Astrocyte of the spinal cord (primary cell): ENCODE data around the gene CUL5.

Source experiments
- DNase-seq: peaks from one replicate; pipeline ENCODE4 v3.0.0; 2011; ENCODE audit warnings: low read depth, low spot score
- H3K4me3 ChIP-seq: 2 replicates; pipeline ENCODE4 v1.5.1; 2011; ENCODE audit warnings: low read depth, mild to moderate bottlenecking, low read length, moderate library complexity
- in situ Hi-C: cut with HindIII; loops from 2 replicates; pipeline ENCODE4 v1.10.0; 2017; ENCODE audit warnings: low sequenced_read_pairs
- TF ChIP-seq, protein P1 (sequence below): IDR thresholded peaks from 2 replicates; pipeline ENCODE4 v1.5.1; 2012; ENCODE audit warnings: low read depth, mild to moderate bottlenecking, low read length, inconsistent platforms

CUL5 gene

DNA sequence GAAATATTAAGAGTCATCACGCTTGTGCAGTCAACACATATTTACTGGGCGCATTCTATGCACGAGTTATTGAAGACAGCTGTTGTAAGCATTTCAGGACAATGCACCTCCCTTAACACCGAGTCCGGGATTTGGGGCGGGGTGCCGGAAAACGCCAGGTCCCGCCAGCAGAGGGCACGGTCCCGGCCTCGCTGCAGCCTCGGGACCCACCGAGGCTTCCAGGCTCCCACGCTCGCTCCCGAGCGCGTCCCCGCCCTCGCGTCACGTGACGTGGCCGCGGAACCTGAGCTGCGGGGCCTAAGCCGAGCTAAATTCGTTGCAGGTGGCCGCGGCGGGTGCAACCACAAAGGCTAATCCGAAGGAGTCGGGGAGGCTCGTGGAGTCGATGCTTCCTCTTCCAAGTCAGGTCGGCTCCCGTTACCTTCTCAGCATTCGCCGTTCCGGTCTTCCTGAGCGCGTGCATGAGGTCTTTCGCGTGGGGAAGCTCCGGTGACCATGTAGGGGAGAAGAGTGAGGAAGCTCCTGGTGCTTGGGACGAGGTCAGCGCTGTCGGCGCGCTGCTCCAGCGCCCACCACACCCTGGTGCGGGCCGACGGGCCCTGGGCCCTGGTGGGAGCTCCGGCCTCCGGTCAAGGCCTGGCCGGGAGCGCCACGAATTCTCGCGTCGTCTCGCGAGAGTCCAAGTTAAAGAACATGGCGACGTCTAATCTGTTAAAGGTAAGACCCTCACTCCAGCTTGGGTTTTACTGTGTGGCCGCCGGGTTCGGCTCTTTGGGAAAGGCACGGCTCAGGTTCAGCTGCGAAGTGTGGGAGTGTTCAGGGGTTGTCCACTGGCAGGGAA lies at the start of gene CUL5:
Gene CUL5 (plus strand): TSS at position 243 of the 841 bp plus-strand sequence. CDS start 451 bp downstream, at position 694.
- peak; percentile 94 for DNase-seq
- in situ Hi-C loops = no loop called here
- TF ChIP-seq, protein P1, sequence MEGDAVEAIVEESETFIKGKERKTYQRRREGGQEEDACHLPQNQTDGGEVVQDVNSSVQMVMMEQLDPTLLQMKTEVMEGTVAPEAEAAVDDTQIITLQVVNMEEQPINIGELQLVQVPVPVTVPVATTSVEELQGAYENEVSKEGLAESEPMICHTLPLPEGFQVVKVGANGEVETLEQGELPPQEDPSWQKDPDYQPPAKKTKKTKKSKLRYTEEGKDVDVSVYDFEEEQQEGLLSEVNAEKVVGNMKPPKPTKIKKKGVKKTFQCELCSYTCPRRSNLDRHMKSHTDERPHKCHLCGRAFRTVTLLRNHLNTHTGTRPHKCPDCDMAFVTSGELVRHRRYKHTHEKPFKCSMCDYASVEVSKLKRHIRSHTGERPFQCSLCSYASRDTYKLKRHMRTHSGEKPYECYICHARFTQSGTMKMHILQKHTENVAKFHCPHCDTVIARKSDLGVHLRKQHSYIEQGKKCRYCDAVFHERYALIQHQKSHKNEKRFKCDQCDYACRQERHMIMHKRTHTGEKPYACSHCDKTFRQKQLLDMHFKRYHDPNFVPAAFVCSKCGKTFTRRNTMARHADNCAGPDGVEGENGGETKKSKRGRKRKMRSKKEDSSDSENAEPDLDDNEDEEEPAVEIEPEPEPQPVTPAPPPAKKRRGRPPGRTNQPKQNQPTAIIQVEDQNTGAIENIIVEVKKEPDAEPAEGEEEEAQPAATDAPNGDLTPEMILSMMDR = peak; percentile 85
- peak within 1 kb of the TSS; percentile 93 for H3K4me3 ChIP-seq

DNA sequence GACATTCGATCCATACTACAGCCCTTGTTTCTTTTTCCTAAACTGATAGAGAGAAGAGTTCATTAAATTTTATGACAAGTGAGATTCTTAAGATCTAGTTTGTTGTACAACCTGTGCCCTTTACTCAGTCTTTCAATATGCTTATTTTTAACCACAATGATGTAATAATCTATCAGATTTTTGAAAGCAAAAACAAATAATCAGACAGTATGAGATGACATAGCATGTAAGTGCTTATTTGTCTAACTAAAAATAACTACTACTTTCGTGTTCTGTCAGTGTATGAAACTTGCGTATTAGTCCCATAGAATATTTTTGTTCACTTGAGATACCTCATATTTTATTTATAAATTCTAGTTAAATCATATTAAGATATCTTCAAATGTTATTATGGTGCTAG lies 47.2 kb upstream of the CUL5 start:
- TF ChIP-seq, protein P1 = no peak
- no peak overlapping the region for H3K4me3 ChIP-seq
- in situ Hi-C loops = no loop called here
- DNase-seq = no peak

DNA sequence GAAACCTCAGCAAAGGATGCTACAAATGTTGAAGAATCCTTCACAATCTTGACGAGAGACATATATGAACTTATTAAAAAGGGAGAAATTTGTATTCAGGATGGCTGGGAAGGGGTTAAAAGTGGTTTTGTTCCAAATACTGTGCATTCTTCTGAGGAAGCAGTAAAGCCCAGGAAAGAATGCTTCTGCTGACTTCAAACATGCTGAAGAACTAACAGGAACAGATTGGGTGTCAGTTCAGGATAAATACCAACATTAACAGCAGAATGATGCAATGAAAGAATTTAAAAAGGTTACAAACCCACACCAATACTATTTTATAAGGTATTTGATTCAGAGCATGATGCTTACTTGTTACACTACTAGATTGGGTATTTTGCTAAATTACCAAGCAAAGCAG lies 46.5 kb upstream of the CUL5 start:
- H3K4me3 ChIP-seq = no peak overlapping the region
- in situ Hi-C loops = no loop called here
- DNase-seq = no peak
- TF ChIP-seq, protein P1 = no peak

DNA sequence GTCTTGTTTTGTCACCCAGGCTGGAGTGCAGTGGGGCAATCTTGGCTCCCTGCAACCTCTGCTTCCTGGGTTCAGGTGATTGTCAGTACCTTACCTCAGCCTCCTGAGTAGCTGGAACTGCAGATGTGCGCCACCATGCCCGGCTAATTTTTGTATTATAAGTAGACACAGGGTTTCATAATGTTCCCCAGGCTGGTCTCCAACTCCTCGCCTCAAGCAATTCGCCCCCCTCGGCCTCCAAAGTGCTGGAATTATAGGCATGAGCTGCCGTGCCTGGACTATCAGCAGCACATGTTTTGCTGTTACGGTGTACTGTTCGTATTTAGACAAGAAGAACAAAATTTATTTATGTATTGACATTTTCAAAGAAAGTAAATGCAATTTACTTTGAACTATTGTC lies 45.6 kb upstream of the CUL5 start:
- no peak for DNase-seq
- TF ChIP-seq, protein P1 = no peak
- no peak overlapping the region for H3K4me3 ChIP-seq
- in situ Hi-C loops = no loop called here

DNA sequence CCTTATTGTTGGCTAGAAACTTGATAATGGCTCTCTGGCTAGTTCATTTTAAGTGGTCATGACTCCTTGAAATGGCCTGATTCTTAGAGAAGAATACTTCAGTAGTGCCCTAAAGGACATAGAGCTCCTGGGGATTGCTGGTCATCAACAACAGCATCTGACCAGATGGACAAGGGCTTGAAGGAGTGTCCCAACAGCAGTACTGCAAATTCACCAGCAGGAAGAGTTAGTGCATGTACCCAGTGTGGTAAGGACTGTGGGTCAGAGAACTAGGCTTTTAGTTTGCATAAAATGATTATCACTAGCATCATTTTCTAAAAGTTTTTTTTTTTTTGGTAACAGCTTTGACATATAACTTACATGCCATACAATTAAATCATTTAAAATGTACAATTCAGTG lies 39.5 kb upstream of the CUL5 start:
- TF ChIP-seq, protein P1 = no peak
- no peak for DNase-seq
- H3K4me3 ChIP-seq = no peak overlapping the region
- in situ Hi-C loops = no loop called here

DNA sequence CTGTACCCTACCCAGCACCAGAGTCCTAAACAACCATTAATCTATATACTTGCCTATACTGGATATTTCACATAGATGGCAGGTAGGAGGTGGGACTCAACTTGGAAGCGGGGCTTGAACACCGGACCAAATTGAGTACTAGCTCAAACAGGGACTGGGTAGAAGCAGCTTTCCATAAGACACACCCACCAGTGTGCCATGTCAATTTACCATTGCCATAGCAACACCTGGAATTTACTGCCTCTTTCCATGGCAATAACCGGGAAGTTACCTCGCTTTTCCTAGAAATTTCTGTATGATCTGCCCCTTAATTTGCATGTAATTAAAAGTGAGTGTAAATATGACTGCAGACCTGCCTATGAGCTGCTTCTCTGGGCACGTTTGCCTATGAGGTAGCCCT lies 38.6 kb upstream of the CUL5 start:
- no peak overlapping the region for H3K4me3 ChIP-seq
- no peak for DNase-seq
- TF ChIP-seq, protein P1 = no peak
- in situ Hi-C loops = no loop called here
